Esophagus muscularis mucosa (tissue), 3 donors: ENCODE data around the gene FAM81A.

Experiments used
- POLR2A ChIP-seq: fragments of 450-650 bp; IDR thresholded peaks from one replicate; pipeline ENCODE4 v1.6.1; 2017; ENCODE audit warnings: antibody characterized with exemption, moderate library complexity, mild to moderate bottlenecking, low read depth
- TF ChIP-seq, protein P1 (sequence below), 3 experiments: fragments of 200-600 bp in 2 of 3; fragments of 450-650 bp in 1 of 3; sonication (generic) in 2 of 3; IDR thresholded peaks; one replicate each; pipeline ENCODE4 v1.5.1; 2017 to 2019; ENCODE audit warnings: antibody characterized with exemption in 3 of 3, mild to moderate bottlenecking in 2 of 3, moderate library complexity in 1 of 3

DNA sequence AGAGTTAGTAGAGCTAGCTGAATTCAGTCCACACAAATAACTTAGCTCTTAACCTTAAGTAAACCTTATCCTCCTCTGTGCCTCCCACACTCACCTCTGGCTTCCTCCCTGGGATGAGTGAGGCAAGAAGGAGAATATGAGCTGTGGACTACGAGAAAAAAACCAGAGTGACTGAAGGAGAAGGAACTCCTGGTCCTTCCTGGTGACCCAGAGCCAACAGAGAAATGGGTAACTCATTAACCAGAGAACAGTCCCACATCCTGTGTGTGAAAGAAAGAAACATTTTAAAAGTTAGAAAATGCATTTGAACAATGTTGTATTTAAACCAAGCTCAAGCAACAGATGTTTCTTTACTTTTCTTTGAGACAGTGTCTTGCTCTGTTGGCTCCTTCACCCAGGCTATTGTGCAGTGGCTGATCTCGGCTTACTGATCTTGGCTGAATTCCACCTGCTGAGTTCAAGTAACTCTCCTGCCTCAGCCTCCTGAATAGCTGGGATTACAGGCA is 27.5 kb upstream of the FAM81A start:
- TF ChIP-seq, protein P1, sequence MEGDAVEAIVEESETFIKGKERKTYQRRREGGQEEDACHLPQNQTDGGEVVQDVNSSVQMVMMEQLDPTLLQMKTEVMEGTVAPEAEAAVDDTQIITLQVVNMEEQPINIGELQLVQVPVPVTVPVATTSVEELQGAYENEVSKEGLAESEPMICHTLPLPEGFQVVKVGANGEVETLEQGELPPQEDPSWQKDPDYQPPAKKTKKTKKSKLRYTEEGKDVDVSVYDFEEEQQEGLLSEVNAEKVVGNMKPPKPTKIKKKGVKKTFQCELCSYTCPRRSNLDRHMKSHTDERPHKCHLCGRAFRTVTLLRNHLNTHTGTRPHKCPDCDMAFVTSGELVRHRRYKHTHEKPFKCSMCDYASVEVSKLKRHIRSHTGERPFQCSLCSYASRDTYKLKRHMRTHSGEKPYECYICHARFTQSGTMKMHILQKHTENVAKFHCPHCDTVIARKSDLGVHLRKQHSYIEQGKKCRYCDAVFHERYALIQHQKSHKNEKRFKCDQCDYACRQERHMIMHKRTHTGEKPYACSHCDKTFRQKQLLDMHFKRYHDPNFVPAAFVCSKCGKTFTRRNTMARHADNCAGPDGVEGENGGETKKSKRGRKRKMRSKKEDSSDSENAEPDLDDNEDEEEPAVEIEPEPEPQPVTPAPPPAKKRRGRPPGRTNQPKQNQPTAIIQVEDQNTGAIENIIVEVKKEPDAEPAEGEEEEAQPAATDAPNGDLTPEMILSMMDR (IDR thresholded peaks at IDR 0.05), result no peak
- no peak for TF ChIP-seq POLR2A
